NCI-H146 treated with DMSO at 0.1 percent for 48 hours (cell line): ENCODE data around the gene BACH1.

Source experiments
- DNase-seq: peaks from one replicate; lab custom pipeline; 2025; ENCODE audit not compliant: unreplicated experiment; lab: John Stamatoyannopoulos, UW

Gene BACH1

GRCh38 chr21:29376556-29376955 lies 77.8 kb downstream of the BACH1 start:
- DNase-seq: peak; percentile 5

GRCh38 chr21:29377266-29377665 lies 78.5 kb downstream of the BACH1 start:
- DNase-seq: no peak

- DNase-seq: no peak
Measured at GRCh38 chr21:29378832-29379231, 80.1 kb downstream of the BACH1 start.

- no peak for DNase-seq
Measured at GRCh38 chr21:29379517-29380054, 80.9 kb downstream of the BACH1 start.

GRCh38 chr21:29382030-29382654 lies 83.4 kb downstream of the BACH1 start:
- no peak for DNase-seq

GRCh38 chr21:29384683-29385359 lies 86.1 kb downstream of the BACH1 start:
- no peak for DNase-seq

GRCh38 chr21:29385934-29386520 lies 87.3 kb downstream of the BACH1 start:
- no peak for DNase-seq

- DNase-seq: no peak
Measured at GRCh38 chr21:29386803-29387202, 88.1 kb downstream of the BACH1 start.

GRCh38 chr21:29387598-29387997 lies 88.9 kb downstream of the BACH1 start:
- DNase-seq: no peak

- no peak for DNase-seq
Measured at GRCh38 chr21:29389136-29389535, 90.4 kb downstream of the BACH1 start.

GRCh38 chr21:29390778-29391177 lies 92.1 kb downstream of the BACH1 start:
- DNase-seq: no peak

- no peak for DNase-seq
Measured at GRCh38 chr21:29394051-29394450, 95.3 kb downstream of the BACH1 start.
